ENCODE measurements around the gene GLRA2.
"Not testable (repeated sequence)": the region's sequence is repeated elsewhere in the genome, so short reads cannot be mapped to it uniquely, and the experiment has no call there.

Gene GLRA2

DNA sequence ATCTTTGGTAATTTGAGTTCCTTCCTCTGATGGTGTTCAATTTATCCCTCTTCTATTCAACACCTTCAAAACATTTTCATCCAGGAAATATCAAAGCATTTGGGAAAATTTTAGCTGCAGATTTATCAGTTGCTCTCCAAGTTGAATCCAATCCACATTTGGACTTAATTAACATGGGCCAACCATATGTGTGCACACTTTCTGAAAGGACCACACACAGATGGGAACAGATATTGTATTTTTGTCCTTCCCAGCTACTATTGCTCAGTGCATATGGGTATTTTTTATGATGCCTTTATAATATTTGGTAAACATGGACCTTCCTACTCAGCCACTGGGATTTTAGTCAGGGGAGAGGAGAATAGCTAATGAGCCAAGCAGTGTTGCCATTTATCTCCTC, 65.2 kb downstream of the GLRA2 start:
- FAIRE-seq, result no peak

DNA sequence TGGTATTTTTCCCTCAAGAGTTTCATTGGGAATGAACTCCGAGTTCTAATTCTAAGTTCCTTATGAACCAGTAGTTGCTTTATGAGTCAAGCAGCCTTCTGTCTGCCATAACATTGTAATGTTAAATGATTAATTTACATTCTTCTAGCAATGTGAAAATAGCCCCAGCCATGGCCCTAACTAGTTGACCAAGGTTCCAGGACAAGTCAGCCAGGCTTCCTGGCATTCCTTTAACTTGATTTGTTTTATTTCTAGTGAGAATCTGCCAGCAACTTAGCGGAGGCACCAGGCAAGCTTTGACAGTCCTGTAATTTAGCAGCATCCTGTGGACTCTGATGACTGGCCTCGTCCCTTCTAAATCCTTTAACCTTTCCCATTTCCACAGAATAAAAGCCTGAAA, 69.0 kb downstream of the GLRA2 start:
- FAIRE-seq, result no peak

DNA sequence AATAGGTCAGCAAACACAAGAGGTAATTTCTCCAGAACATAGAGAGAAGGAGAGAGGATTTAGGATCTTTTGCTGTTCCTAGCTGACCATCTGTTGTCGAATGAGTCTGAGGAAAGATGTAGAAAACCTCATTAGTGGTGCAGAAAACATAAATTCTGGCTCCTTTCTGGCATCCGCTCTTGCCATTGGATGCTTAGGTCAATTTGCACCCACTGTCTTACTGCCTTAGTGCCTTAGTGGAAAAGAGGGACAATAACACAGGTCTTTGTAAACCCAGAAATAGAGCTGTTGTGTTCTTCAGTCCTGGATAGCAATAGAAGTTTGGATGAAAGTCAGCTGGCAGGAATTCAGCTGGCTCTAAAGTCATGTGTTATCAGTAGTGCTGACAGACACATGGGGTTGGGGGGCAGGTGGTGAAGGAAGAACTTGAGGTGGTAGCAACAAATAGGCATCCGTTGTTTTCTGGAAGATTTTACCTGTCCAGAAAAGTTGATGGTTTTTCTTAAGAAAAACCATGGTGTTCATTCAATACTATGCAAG, 78.2 kb downstream of the GLRA2 start:
- FAIRE-seq, result no peak

DNA sequence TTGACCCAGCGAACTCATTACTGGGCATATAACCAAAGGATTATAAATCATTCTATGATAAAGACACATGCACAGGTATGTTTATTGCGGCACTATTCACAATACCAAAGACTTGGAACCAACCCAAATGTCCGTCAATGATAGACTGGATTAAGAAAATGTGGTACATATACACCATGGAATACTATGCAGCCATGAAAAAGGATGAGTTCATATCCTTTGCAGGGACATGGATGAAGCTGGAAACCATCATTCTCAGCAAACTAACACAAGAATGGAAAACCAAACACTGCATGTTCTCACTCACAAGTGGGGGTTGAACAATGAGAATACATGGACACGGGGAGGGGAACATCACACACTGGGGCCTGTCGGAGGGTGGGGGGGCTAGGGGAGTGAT, 83.1 kb downstream of the GLRA2 start:
- not testable (repeated sequence) for FAIRE-seq

DNA sequence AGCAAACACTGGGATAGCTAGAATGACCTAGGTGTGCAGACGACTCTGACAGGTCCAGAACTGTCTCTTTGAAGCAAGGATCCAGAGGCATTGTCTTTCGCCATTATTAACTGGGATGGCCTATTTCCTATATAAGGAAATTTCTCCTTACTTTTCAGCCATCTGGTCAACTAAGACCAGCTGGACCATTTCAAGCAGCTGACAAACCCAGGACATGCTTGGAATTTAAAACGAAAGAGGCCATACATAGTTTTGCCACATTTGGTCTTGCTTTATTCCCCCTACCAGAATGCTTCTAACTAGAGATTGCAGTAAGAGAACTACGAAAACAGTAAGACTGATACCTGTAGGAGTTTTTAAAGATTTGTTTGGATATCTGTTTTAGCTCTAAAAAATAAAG, 87.0 kb downstream of the GLRA2 start:
- FAIRE-seq, result no peak

DNA sequence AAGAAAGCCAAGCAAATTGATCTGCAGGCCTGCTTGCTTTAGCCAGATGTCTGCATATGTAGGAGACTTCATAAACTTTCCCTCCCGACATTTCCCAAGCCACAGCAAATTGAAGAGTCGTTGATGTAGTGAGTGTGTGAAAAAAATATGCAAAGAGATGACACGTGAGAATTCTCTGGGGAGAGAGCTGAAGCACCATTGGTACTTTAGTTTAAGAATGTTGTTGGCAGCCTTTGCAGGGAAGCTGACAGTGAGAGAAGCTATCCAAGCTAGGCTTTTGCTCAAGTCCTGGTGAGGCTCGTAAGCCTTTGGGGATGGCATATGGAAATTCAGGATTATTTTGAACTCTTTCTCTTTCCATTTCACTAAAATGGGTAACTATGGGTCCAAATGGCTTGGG, 87.5 kb downstream of the GLRA2 start:
- FAIRE-seq, result no peak

DNA sequence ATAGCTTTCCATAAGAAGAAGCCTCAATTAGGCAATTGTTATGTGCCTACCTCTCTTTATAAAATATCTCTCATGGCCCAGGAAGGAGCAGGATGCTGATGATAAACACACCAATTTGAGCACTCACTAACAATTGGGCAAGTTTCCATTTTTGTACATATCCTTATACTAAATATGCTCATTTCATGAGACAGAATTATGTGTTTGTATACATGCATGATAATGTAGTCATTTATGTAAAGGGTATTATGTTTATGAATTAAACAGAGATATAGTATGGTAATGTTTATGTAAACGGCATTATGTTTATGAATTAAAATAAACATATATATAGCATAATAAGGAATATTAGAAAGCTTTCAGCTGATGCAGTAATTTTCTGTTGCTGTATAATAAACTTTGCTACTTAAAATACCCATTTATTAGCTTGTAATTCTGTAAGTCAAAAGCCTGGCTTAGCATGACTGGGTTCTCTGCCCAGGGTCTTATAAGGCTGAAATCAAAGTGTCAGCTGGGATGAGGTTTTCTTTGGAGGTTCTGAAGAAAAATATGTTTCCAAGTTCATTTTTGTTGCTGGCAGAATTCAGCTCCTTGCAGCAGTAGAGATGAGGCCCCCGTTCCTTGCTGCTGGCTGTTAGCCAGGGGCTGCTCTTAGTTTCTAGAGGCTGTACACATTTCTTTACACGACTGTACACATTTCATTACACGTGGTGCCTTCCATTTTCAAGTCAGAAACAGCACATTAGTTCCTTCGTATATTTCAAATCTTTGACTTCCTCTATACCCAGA, 89.0 kb downstream of the GLRA2 start:
- no peak for FAIRE-seq

DNA sequence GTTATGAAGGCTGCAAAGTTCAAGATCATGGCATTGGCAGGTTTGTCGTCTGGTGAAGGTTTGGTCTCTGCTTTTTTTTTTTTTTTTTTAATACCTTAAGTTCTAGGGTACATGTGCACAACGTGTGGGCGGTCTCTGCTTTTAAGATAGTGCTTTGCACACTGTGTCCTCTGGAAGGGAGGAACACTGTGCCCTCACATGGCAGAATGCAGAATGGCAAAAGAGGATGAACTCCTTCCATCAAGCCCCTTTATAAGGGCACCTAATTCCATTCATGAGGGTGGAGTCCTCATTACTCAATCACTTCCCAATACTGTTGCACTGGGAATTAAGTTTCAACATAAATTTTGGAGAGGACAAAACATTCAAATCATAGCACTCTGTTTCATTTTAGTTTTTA, 101.4 kb downstream of the GLRA2 start:
- no peak for FAIRE-seq

DNA sequence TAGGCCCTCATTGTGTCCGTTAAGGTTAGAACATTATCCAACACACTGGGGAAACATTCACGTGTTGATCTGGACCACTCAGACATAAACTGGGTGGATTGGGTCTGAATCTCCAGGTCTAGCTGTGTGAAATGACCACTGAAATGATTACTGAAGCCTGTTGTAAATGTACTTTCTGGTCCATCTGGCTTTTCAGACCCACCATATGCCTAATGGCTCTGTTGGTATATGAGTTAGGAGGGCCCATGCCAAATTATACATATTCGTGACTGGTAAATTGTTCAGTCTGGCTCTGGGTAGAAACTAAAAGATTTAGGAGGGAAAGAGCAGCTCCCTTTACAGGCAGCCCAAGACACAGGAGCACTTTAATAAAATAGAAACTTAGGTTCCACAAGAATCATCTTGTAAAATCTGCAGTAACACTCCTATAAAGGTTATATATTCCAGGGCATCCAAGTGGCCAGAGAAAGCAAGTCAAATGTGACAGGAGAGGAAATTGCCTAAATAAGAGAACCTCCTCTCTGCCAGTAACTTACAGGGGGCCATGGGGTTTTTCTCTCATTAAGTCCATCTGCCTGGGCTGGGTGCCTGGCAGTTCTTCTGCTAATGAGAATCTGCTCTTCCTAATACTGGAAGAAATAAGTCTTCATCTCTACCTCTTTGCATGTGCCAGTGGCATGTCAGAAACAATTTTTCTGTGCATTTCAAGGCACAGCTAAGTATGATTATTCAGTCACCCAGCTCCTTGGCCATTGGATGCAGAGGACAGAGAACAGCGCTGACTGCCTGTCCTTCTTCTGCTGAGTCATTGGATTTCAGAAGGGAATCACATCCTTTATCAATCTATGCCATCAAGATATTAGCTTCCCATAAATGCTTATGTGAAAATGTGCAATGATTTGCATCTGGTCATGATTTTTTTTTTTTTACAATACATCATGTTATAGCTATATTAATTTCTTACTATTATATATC, 112.6 kb downstream of the GLRA2 start:
- FAIRE-seq, result no peak

DNA sequence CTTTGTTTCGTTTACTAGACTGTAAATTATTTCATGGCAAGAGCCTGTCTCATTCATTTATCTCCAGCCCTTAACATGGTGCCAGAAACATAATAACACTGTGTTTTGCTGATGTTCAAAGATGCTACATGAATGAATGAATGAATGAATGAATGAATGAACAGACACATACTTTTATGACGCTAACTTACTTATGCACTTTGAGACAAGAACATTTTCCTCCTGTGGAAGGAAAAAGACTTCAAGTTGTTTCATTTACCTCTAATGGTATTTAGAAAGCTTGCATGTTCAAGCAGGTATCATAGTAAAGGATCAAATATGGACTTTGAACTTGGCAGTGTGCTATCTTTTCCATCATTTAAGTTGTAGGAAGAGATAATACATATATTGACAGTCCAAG, 131.6 kb downstream of the GLRA2 start:
- FAIRE-seq, result no peak

DNA sequence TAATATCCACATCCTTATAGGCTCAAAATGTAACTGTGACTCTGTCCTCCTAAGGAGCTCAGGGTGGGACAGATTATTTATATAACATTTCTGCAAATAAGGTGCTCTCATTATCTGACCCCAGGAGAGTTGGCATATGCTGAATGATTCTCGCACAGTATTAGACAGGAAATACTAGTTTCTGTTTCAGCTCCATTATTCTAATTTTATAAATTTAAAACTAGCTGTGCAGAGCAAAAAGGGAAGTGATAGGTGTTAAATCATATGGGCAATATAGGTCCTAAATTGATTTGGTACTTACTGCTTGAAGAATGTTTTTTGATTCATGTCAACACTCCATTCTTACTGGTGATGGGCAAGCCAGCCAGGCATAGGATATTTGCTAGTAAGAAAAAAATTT, 141.5 kb downstream of the GLRA2 start:
- no peak for FAIRE-seq

DNA sequence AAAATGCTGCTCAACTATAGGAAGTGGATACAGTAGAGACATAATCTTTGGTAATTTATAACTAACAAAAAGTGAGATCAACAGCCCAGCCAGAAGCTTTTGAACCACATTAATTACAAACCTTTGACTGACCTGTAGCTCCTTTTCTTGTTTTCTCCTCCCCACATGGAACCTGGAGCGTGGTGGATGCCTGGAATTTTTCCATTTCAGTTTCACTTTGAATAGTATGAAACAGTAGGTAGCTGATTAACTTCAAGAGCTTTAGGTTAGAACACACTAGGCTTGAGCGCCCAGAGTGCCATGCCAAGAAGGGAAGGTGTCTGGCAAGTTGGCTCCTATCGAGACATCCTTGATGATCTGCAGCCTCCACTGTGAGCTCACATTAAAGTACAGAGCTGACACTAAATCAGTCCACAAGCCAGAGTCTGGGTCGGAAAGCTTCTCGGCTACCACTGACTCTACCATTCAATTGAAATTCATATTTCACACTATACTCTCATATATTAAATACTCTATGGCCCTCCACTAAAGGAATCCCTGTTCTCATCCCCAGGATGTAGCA, 143.4 kb downstream of the GLRA2 start:
- FAIRE-seq, result no peak

DNA sequence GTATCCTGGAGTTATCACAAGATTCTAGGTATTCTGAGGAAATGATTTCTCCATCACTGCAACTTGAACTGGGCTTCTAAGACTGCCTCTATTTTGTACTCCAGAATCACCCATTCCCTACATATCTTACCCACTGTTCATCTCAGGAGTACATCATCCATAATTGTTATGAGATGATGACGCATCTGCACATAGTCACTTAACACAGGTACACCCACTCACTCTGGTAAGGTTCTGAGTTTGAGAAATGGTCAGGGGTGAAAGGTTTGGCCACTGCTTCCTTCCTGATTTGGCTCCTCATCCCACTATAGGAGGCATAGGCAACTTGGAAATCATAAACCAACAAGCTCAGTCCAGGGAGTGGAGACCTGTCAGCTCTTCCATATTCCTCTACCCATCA, 143.9 kb downstream of the GLRA2 start:
- FAIRE-seq, result no peak

DNA sequence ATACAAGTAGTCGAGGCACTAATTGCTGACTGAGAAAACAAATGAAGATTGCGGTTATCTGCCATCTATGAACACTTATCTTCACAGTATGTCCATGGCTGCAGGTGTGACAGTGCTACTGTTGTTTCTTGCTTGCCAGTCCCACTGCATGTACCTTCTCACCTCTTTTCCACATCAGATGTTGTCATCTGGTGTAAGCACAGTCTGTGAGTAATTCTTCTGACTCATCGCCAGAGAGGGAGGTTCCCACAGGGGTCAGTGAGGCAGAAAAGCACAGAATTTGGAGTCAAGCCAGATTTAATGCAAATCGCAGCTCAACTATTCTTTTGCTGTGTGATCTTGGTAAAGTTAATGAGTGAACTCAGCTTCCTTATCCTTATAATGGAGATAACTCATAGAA, 144.4 kb downstream of the GLRA2 start:
- no peak for FAIRE-seq

DNA sequence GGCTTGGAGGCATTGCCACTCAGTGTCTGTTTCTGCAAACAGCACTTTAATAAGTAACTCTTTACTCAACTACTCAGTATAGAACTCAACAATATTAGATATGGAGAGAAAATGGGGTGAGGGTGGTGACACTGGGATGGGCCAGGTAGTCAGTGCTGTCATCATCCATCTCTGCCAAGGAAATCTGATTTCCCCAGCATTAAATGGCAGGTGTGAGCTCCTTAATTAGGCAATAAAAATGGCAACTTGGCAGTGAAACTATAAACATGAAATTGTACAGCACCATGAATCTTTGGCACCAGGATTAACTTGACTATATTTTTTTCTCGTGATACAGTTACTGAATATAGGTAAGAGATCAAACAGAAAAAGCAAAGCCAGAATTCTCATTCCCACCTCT, 146.2 kb downstream of the GLRA2 start:
- no peak for FAIRE-seq

DNA sequence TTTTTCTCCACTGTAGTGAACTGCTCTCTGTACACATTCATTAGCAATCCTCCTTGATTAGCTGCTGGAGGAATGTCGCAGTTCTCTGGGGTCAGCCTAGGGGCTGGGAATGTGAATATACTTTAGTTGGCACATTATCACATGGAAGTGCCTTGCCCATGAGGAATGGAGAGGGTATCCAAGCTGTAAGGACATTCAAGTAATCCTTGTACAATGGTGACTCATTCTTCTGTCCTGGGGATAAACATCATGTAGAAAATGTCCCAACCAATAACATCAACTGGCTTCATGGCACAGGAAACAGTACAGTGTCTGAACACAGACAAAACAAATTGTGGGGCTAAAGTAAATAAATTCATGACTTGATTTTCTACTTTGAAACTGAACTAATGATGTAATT, 147.1 kb downstream of the GLRA2 start:
- no peak for FAIRE-seq

DNA sequence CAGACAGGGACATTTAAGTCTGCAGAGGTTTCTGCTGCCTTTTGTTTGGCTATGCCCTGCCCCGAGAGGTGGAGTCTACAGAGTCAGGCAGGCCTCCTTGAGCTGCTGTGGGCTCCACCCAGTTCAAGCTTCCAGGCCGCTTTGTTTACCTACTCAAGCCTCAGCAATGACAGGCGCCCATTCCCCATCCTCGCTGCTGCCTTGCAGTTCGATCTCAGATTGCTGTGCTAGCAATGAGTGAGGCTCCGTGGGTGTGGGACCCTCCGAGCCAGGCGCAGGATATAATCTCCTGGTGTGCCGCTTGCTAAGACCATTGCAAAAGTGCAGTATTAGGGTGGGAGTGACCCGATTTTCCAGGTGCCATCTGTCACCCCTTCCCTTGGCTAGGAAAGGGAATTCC, 159.0 kb downstream of the GLRA2 start:
- FAIRE-seq, result not testable (repeated sequence)

DNA sequence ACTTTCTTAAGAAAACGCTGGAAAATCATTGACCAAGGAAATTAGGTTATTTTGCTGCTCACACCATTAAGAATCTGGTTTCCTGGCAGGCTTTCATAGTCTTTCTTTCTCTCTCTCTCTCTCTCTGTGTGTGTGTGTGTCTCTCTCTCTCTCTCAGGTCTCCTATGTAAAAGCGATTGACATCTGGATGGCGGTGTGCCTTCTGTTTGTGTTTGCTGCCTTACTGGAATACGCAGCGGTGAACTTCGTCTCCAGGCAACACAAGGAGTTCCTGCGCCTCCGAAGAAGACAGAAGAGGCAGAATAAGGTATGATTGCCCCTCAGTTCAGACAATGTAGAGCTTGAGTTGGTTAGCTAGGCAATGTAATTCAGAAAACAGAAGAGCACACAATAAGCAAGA, 161.2 kb downstream of the GLRA2 start:
- no peak for FAIRE-seq

DNA sequence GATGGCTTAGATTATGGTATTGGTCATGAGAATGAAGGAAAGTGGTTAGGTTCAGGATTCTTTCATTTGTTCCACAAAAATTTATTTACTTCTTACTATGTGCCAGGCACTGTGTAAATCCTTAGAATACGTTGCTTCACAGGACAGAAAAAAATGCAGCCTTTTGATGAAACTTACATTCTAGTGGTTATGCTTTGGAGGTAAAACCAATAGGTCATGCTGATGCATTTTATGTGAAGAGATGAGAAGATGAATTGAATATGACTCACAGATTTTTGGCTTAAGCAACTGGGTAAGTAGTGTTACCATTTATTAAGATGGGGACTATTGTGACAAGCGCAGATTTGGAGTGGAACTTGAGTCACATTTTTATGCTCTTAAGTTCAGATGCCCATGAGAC, 165.3 kb downstream of the GLRA2 start:
- FAIRE-seq, result no peak

DNA sequence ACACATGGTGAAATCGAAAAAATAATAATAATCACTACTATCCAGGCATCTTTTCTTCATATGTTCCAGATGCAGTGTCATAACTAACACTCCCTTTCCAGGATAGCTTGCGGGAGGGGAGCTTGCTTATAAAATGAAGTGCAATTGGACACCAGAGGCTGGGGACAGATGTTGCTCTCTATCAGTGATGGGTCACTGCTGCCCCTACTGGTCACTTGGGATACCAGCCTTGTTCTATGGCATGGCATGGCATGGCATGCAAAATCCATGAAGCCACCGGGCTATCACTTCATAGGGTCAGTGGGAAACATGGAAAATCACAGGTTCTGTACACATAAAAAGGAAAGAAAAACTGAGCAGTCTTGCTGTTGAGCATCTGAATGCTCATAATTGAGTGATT, 168.1 kb downstream of the GLRA2 start:
- no peak for FAIRE-seq

DNA sequence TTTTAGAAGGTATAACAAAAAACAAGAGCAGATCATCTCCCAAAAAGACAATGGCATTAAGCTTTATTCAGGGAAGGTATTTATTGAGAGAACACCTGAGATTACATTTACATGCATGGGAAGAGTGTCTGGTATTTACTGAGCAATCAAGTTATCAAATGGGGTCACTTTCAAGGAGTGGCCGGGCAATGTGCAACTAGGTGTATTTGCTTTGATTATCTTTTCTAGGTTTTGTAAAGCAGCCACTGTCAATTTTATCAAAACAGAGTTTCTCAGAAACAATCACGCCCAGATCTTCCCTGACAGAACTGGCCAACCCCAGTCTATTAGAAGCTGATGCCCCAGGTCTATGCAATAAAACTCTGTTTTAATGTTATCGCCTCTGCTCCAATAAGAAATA, 169.5 kb downstream of the GLRA2 start:
- FAIRE-seq, result no peak

DNA sequence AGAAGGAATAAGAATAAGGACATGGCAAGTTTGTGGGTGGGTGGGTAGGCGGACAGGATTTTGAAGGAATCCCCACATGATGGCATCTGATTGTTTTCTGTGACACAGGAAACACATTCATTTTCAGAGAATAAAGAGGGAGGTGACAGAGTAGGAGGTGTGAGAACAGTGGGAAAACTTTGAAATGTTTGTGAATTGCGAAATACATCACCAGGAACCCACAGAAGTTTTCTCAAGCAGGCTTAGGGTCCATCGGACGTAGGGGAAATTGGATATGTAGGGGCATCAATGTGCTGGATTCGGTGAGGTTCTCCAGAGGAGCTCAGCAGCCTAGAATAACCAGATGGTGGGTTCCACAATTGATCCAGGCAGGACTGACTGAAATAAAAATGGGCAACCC, 171.6 kb downstream of the GLRA2 start:
- FAIRE-seq, result no peak

DNA sequence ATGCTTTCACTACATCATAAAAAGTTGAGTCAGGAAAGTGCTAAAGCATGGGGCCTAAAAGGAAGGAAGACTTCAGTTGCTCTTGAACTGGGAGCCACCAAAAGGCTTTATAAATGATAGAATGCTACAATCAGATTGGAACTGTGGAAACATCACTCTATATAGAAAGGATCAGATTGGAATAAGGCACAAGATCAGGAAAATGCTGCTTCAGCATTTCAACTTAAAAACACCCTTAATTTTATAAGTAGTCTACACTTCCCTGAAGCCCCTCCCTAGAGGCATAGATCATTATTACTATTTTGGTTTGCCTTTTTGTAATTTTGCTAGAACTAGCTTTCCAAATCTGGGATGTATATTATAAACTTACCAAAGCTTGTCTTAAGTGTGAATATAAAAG, 172.8 kb downstream of the GLRA2 start:
- no peak for FAIRE-seq

DNA sequence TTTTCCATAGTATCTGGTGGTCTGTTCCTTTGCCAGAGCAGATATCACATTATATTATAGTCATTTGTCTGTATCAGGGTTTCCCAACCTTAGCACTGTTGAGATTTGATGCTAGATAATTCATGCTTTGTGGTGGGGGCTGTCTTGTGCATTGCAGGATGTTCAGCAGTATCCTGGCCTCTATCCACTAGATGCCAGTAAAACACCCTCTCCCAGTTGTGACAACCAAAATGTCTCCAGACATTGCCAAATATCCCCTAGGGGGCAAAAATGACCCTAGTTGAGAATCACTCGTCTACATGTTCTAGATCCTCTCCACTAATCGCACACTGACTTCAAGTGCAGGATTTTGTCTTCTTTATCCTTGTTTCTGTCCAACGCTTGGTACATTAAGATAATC, 182.8 kb downstream of the GLRA2 start:
- FAIRE-seq, result no peak
